ENCODE data around the gene GRM7. TPM values are rescaled to one million over a fixed set of nuclear protein-coding genes. Genes with fewer than 3 reads are reported as not detected.

Gene GRM7
- total RNA-seq, 2 donors from 2014 or later: 0.68 to 3.9 TPM

GRCh38 chr3:7249493-7250076, 388.7 kb downstream of the GRM7 start:
- Histone ChIP-seq H3K36me3 (no peaks in the 10 kb centered on the region), H3K27me3 (replicated peaks; ENCODE audit: insufficient read depth) (no peaks in the 10 kb centered on the region), H3K27ac (no peak overlapping the region), H3K9me3 (no peaks in the 10 kb centered on the region), H3K4me1 (ENCODE audit: control insufficient read depth in 1 of 2, low read depth in 2 of 2) (no peaks in the 10 kb centered on the region), H3K4me3 (no peak overlapping the region)
- TF ChIP-seq, protein P1, sequence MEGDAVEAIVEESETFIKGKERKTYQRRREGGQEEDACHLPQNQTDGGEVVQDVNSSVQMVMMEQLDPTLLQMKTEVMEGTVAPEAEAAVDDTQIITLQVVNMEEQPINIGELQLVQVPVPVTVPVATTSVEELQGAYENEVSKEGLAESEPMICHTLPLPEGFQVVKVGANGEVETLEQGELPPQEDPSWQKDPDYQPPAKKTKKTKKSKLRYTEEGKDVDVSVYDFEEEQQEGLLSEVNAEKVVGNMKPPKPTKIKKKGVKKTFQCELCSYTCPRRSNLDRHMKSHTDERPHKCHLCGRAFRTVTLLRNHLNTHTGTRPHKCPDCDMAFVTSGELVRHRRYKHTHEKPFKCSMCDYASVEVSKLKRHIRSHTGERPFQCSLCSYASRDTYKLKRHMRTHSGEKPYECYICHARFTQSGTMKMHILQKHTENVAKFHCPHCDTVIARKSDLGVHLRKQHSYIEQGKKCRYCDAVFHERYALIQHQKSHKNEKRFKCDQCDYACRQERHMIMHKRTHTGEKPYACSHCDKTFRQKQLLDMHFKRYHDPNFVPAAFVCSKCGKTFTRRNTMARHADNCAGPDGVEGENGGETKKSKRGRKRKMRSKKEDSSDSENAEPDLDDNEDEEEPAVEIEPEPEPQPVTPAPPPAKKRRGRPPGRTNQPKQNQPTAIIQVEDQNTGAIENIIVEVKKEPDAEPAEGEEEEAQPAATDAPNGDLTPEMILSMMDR (IDR thresholded peaks at IDR 0.05): no peak
- ATAC-seq (ENCODE audit: insufficient number of reproducible peaks, low FRiP score, low read depth) (no peak), DNase-seq (ENCODE audit: low spot score) (no peak)

DNA sequence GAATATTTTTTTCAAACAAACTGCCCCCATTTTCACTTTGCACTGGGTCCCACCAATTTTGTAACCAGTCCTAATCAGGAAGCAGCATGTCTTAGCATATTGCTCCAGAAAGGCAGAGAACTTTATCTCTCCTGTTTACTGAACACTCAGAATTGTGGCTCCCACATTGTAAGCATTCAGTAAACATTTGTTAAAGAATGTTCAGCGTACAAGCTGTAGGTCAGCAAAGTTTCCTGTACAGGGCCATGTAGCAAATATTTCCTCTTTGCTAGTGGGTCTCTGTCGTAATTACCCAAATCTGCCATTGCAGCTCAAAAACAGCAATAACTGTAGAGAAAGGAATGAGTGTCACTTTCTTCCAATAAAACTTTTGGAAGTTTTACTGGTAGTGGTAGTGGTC, 393.3 kb downstream of the GRM7 start:
- DNase-seq (ENCODE audit: low spot score) (no peak), ATAC-seq (ENCODE audit: insufficient number of reproducible peaks, low FRiP score, low read depth) (no peak)
- Histone ChIP-seq H3K36me3 (no peaks in the 10 kb centered on the region), H3K4me3 (no peak overlapping the region), H3K4me1 (ENCODE audit: control insufficient read depth in 1 of 2, low read depth in 2 of 2) (no peaks in the 10 kb centered on the region), H3K27me3 (replicated peaks; ENCODE audit: insufficient read depth) (no peaks in the 10 kb centered on the region), H3K27ac (no peak overlapping the region), H3K9me3 (peaks cover 4% of the 10 kb centered on the region)
- TF ChIP-seq, protein P1 (IDR thresholded peaks at IDR 0.05): no peak

GRCh38 chr3:7260975-7261374, 400.1 kb downstream of the GRM7 start:
- TF ChIP-seq, protein P1 (IDR thresholded peaks at IDR 0.05): no peak
- Histone ChIP-seq H3K4me3 (no peak overlapping the region), H3K9me3 (peaks cover 4% of the 10 kb centered on the region), H3K27ac (no peak overlapping the region), H3K36me3 (no peaks in the 10 kb centered on the region), H3K4me1 (ENCODE audit: control insufficient read depth in 1 of 2, low read depth in 2 of 2) (no peaks in the 10 kb centered on the region), H3K27me3 (replicated peaks; ENCODE audit: insufficient read depth) (no peaks in the 10 kb centered on the region)
- DNase-seq (ENCODE audit: low spot score) (no peak), ATAC-seq (ENCODE audit: insufficient number of reproducible peaks, low FRiP score, low read depth) (no peak)

GRCh38 chr3:7263347-7264195, 402.7 kb downstream of the GRM7 start:
- no peak overlapping the region for H3K27ac ChIP-seq
- H3K4me3 ChIP-seq: no peak overlapping the region
- peaks cover 0 to 8% of the 10 kb centered on the region in 2 donors for H3K4me1 ChIP-seq (ENCODE audit: control insufficient read depth in 1 of 2, low read depth in 2 of 2)
- H3K9me3 ChIP-seq: no peaks in the 10 kb centered on the region
- H3K36me3 ChIP-seq: no peaks in the 10 kb centered on the region
- DNase-seq (ENCODE audit: low spot score) (no peak), ATAC-seq (ENCODE audit: insufficient number of reproducible peaks, low FRiP score, low read depth) (no peak)
- H3K27me3 ChIP-seq (replicated peaks; ENCODE audit: insufficient read depth): no peaks in the 10 kb centered on the region
- TF ChIP-seq, protein P1 (IDR thresholded peaks at IDR 0.05): no peak

DNA sequence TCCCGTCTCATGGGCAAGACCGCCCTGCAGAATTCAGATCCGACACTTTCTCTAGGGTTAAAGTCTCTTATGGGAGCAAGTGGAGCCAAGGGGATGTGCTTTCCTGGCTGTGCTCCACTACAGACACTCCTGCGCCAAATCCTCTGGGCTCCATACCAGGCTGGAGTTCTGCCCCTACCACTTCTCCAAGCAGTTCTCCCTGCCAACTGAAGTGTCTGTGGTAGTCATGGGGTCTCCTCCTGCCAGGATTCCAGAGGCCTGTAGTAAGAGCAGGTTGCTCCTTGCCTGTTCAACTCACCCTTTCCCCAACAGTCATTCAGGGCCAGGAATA, 403.2 kb downstream of the GRM7 start:
- H3K27ac ChIP-seq: no peak overlapping the region
- TF ChIP-seq, protein P1 (IDR thresholded peaks at IDR 0.05): no peak
- no peak for DNase-seq (ENCODE audit: low spot score)
- H3K9me3 ChIP-seq: no peaks in the 10 kb centered on the region
- no peak overlapping the region for H3K4me3 ChIP-seq
- H3K36me3 ChIP-seq: no peaks in the 10 kb centered on the region
- peaks cover 0 to 12% of the 10 kb centered on the region in 2 donors for H3K4me1 ChIP-seq (ENCODE audit: control insufficient read depth in 1 of 2, low read depth in 2 of 2)
- H3K27me3 ChIP-seq (replicated peaks; ENCODE audit: insufficient read depth): no peaks in the 10 kb centered on the region
- no peak for ATAC-seq (ENCODE audit: insufficient number of reproducible peaks, low FRiP score, low read depth)

Data from thoracic aorta (tissue), 2 donors.